NCI-H1436 treated with DMSO at 0.1 percent for 48 hours (cell line): ENCODE measurements around the gene PSMC3.

Experiments used
- DNase-seq: peaks from one replicate; lab custom pipeline; 2025; lab: John Stamatoyannopoulos, UW

Gene PSMC3

GRCh38 chr11:47394050-47394321, 32.3 kb downstream of the PSMC3 start:
- no peak for DNase-seq

- no peak for DNase-seq
These were observed 32.8 kb downstream of the PSMC3 start for GRCh38 chr11:47393163-47394049.

- DNase-seq = no peak
These were observed 33.6 kb downstream of the PSMC3 start for GRCh38 chr11:47392546-47393162.

GRCh38 chr11:47391711-47392432, 34.4 kb downstream of the PSMC3 start:
- no peak for DNase-seq

GRCh38 chr11:47391077-47391583, 35.1 kb downstream of the PSMC3 start:
- DNase-seq = no peak

GRCh38 chr11:47390422-47390760, 35.8 kb downstream of the PSMC3 start:
- no peak for DNase-seq

GRCh38 chr11:47389577-47390421, 36.4 kb downstream of the PSMC3 start:
- DNase-seq = no peak

- DNase-seq = no peak
These were observed 37.3 kb downstream of the PSMC3 start for GRCh38 chr11:47388697-47389576.

GRCh38 chr11:47387944-47388696, 38.1 kb downstream of the PSMC3 start:
- DNase-seq = no peak

- DNase-seq = no peak
These were observed 41.7 kb downstream of the PSMC3 start for GRCh38 chr11:47384498-47384897.

GRCh38 chr11:47383071-47383470, 43.2 kb downstream of the PSMC3 start:
- no peak for DNase-seq

GRCh38 chr11:47380078-47380477, 46.2 kb downstream of the PSMC3 start:
- DNase-seq = no peak

GRCh38 chr11:47379317-47379716, 46.9 kb downstream of the PSMC3 start:
- no peak for DNase-seq

- DNase-seq = no peak
These were observed 47.4 kb downstream of the PSMC3 start for GRCh38 chr11:47378836-47379170.

- DNase-seq = no peak
These were observed 48.0 kb downstream of the PSMC3 start, which contains the start of gene SPI1 for GRCh38 chr11:47378010-47378835. TSS of gene SPI1 (minus strand) at chr11:47378547. CDS start at chr11:47378353, 194 bp downstream.

- no peak for DNase-seq
These were observed 48.6 kb downstream of the PSMC3 start for GRCh38 chr11:47377571-47378009.

GRCh38 chr11:47376525-47377371, 49.5 kb downstream of the PSMC3 start:
- DNase-seq = no peak

- no peak for DNase-seq
These were observed 50.1 kb downstream of the PSMC3 start for GRCh38 chr11:47376107-47376524.
